GM19193 (cell line): ENCODE results near the gene KCNG3.

Experiments
- POLR2A ChIP-seq: IDR thresholded peaks from 4 replicates; pipeline ENCODE4 v1.6.1; 2011; ENCODE audit not compliant: insufficient read depth, insufficient read length; ENCODE audit errors: extremely low read depth

The KCNG3 gene, protein sequence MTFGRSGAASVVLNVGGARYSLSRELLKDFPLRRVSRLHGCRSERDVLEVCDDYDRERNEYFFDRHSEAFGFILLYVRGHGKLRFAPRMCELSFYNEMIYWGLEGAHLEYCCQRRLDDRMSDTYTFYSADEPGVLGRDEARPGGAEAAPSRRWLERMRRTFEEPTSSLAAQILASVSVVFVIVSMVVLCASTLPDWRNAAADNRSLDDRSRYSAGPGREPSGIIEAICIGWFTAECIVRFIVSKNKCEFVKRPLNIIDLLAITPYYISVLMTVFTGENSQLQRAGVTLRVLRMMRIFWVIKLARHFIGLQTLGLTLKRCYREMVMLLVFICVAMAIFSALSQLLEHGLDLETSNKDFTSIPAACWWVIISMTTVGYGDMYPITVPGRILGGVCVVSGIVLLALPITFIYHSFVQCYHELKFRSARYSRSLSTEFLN

GRCh38 chr2:42493468-42494354 is at the start of gene KCNG3:
TSS of gene KCNG3 (minus strand) at chr2:42493982. CDS start at chr2:42493501, 481 bp downstream.
- TF ChIP-seq POLR2A = no peak

DNA sequence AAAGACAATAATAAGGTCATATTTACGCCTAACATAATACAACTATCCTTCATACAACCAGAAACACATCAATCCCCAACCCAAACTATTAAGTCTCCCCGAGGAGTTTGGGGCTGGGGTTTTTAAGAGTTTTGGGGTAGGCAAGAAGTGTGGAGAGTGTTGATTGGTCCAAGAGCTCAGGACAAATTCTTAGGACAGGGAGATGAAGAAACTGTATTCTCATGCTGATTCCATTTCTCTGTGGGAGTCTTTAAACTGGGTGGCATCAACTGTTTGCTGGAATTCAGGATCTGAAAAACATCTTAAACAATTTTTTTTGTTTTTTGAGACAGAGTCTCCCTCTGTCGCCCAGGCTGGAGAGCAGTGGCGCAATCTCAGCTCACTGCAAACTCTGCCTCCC is 49.1 kb upstream of the KCNG3 start:
- no peak for TF ChIP-seq POLR2A

- no peak for TF ChIP-seq POLR2A
These were observed 43.7 kb upstream of the KCNG3 start for GRCh38 chr2:42537493-42537892.

DNA sequence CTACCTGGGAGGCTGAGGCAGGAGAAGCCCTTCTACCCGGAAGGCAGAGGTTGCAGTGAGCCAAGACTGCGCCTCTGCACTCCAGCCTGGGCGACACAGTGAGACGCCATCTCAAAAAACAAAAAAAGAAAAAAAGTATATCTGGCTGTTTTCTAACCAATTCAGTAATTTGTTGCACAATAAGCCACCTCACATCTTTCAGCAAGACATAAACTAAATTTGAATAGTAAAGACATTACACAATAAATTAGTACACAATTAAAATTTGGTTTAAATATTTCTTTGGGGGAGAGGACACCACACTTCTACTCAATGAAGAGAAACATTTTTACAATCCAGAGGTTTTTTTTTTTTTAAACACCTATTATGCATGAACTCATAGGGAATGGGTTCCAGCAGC is 38.6 kb upstream of the KCNG3 start:
- TF ChIP-seq POLR2A = no peak

DNA sequence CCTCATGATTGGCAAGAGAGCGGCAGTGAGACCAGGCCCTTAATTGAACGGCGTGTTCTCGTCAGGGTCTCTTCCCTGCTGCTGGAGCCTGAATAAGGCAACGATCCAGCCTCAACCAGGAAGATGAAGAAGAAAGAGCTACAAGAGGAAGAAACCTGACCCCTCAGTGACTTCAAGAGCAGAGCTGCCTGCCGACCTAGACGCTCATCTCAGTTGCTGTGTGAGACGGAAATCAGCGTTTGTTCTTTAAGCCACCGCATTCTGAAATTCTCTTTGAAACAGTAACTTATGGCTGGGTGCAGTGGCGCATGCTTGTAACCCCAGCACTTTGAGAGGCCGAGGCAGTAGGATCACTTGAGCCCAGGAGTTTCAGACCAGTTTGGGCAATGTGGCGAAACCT is 29.6 kb upstream of the KCNG3 start:
- no peak for TF ChIP-seq POLR2A

DNA sequence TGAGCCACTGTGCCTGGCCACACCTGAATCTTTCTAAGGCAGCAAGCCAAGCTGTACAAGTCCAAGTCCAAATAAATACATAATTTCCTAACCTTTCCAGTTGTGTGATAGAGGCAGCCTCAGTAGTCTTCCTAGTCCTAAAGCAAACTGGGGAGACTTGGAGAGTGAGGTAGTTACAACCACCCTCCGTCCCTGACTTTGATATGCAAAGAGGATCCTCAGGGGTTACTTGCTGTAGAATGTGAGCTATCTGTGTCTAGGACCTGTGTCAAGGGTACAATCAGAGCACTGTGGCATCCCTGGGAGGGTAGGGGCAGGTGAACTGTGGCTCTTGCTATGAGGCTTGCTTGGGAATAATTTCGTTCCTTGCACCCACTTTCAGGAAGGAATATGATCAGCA is 28.3 kb upstream of the KCNG3 start:
- TF ChIP-seq POLR2A = no peak

DNA sequence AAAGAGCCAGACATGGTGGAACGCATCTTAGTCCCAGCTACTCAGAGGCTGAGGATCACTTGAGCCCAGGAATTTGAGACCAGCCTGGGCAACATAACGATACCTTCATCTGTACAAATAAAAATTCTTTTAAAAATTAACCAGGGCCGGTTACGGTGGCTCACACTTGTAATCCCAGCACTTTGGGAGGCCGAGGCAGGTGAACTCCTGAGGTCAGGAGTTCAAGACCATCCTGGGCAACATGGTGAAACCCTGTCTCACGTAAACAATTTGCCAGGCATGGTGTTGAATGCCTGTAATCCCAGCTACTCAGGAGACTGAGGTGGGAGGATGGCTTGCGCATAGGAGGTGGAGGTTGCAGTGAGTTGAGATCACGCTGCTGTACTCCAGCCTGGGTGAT is 25.8 kb upstream of the KCNG3 start:
- no peak for TF ChIP-seq POLR2A

- no peak for TF ChIP-seq POLR2A
These were observed 22.7 kb upstream of the KCNG3 start for GRCh38 chr2:42516418-42516901.

DNA sequence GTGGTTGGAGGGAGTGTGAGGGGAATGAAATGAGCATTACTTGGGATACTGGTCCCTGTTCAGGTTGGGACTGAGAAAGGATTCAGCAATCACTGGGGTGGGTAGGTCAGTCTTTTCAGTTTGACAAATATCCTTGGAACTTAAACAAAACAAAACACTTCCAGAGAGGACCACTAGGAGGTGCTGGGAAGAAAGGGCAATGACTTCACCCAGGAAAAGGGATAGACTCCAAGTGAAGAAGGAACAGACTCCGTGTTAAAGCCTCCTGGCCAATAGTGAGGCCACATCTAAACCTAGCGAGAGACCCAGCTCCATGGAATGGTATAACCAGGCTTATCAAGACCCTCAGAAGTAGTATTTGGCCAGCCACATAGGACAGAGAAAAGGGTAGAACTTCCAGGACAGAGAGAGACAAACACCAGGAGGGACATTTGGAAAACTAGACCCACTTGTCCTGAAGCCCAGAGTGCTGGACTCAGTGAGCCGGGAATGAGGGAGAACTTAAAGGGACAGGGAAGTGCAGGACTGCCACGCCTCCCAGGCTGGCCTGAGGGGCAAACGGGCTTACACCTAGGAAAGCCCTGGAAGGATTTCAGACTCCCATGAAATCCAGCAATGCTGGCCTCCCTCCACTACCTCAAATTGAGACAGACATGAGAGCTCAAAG is 19.6 kb upstream of the KCNG3 start:
- TF ChIP-seq POLR2A = no peak

DNA sequence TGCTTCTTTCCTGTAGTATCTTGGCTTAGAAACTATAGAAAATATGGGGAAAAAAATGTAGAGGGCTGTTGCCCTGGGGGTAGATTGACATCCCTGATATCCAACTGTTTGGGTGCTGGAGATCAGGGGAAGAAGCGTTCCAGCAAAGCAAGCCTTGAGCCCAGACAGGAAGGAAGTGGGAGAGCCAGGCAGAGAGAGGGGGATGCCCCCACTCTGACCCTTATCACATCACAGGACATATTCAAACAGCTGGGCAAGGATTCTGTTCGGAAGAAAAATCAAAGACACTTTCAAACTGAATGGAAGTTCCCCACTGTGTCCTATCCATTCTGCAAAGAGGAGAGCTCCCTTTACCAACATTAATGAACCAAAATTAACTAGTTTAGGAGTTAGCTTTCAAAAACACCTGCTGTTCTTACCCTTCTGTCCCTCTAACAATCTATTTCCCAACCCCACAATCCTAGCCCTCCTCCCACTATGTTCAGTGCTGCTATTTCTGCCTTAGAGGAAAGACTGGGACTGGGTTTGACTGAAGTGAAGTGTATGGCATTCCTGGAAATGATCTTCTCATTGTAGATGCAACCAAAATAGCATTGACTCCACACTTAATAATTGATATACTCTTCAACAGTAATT is 16.9 kb upstream of the KCNG3 start:
- TF ChIP-seq POLR2A = no peak

DNA sequence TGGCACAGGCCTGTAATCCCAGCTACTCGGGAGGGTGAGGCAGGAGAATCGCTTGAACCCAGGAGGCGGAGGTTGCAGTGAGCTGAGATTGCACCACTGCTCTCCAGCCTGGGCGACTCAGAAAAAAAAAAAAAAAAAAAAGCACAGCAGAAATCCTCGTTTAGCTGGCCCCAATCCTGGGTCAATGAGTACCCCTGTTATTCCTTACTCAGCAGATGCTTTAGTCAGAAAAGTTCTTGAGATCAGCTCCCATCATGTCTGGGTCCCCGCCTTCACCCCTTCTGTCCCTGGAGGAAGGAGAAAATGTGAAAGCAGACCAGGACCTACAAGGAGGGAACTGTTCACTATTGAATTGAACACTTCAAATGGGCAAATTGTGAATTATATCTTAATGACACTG is 16.4 kb upstream of the KCNG3 start:
- no peak for TF ChIP-seq POLR2A

DNA sequence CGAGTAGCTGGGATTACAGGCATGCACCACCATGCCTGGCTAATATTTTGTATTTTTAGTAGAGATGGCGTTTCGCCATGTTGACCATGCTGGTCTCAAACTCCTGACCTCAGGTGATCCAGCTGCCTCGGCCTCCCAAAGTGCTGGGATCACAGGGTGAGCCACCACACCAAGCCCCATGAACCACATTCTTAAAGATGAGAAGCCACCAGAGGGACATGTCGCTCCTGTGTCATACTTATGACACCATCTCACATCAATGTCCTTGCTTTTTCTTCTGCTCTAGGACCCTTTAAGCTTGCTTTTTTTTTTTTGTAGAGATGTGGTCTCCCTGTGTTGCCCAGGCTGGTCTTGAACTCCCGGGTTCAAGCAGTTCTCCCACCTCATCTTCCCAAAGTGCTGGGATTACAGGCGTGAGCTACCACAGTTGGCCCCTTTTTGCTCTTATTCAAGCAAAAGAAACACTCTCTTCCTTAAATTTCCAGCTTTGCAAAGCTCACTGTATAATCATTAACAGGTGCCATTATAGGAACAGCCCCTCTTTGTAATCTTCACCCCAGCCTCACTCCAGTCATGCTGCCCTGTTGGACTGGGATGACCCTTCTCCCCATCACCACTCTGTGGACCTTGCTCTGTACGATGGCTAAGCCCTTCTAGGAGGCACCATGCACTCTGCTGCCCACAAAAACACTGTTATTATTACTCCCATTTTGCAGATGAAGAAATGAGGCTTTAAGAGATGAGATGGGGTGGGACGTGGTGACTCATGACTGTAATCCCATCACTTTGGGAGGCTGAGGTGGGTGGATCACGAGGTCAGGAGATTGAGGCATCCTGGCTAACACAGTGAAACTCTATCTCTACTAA is 10.8 kb upstream of the KCNG3 start:
- no peak for TF ChIP-seq POLR2A

DNA sequence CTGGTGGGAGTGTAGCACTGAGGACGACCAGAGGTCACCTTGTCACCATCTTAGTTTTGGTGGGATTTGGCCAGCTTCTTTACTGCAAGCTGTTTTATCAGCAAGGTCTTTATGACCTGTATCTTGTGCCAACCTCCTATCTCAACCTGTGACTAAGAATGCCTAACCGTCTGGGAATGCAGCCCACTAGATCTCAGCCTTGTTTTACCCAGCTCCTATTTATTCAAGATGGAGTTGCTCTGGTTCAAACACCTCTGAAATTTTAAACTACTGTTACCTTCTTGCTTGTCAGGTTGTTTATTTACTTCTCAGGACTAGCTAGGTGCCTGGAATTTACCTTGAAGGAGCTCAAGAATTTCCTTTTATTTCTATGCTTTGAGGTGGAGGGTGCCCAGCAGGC is 9.5 kb upstream of the KCNG3 start:
- no peak for TF ChIP-seq POLR2A

- TF ChIP-seq POLR2A = no peak
These were observed 4.7 kb upstream of the KCNG3 start for GRCh38 chr2:42498497-42498896.
